OCI-LY7 (cell line): ENCODE data around the gene MTIF2. TPM values are rescaled to one million over a fixed set of nuclear protein-coding genes. Genes with fewer than 3 reads are reported as not detected.

ENCODE experiments used
- BruUV-seq: library from RNA; stranded (reverse); fragments of 400-500 nt; replicated peaks from 2 replicates; lab custom pipeline; 2021; lab: Mats Ljungman, UMichigan
- CTCF ChIA-PET: fragments of 300-600 bp; sonication (Branson Sonifier 250); formaldehyde crosslinking; loops from one replicate; lab custom pipeline; 2022; ENCODE audit warnings: antibody characterized with exemption; ENCODE audit not compliant: unreplicated experiment; lab: Charles Lee
- POLR2A ChIA-PET: fragments of 300-600 bp; sonication (Branson Sonifier 250); formaldehyde crosslinking; loops from one replicate; lab custom pipeline; 2022; ENCODE audit warnings: antibody characterized with exemption; lab: Charles Lee
- DNase-seq: peaks from one replicate; pipeline ENCODE4 v3.0.0-alpha.2; 2015; ENCODE audit warnings: low spot score
- H2AFZ ChIP-seq: fragments of 200-600 bp; sonication (generic), shearing (Covaris generic); 2 replicates; pipeline ENCODE4 v1.6.1; 2014; ENCODE audit warnings: mild to moderate bottlenecking, antibody characterized with exemption, low read length, moderate library complexity
- H3K27ac ChIP-seq: fragments of 200-600 bp; sonication (generic); 2 replicates; pipeline ENCODE4 v1.5.1; 2014; ENCODE audit warnings: mixed run types, low read depth, mild to moderate bottlenecking, moderate library complexity, low read length, inconsistent platforms; ENCODE audit not compliant: poor library complexity, severe bottlenecking
- H3K36me3 ChIP-seq: fragments of 200-600 bp; sonication (generic); 2 replicates; pipeline ENCODE4 v1.6.1; 2014; ENCODE audit warnings: mild to moderate bottlenecking, antibody characterized with exemption, low read length, moderate library complexity, mixed read lengths; ENCODE audit not compliant: insufficient read depth
- H3K4me1 ChIP-seq: fragments of 200-600 bp; sonication (generic); 2 replicates; pipeline ENCODE4 v1.5.1; 2014; ENCODE audit warnings: mild to moderate bottlenecking, low read length; ENCODE audit not compliant: insufficient read depth, poor library complexity, severe bottlenecking
- H3K4me2 ChIP-seq: fragments of 200-600 bp; sonication (generic); 2 replicates; pipeline ENCODE4 v1.6.1; 2014; ENCODE audit warnings: mild to moderate bottlenecking, low read length
- H3K4me3 ChIP-seq: fragments of 200-600 bp; sonication (generic); 2 replicates; pipeline ENCODE4 v1.5.1; 2014; ENCODE audit warnings: mild to moderate bottlenecking, low read depth, low read length; ENCODE audit not compliant: poor library complexity, severe bottlenecking
- H3K79me2 ChIP-seq: fragments of 200-600 bp; sonication (generic); 2 replicates; pipeline ENCODE4 v1.6.1; 2016; ENCODE audit warnings: low read depth, mild to moderate bottlenecking, low read length, moderate library complexity, mixed read lengths; ENCODE audit not compliant: insufficient read depth
- H3K9me2 ChIP-seq: fragments of 200-600 bp; sonication (generic); 2 replicates; pipeline ENCODE4 v1.6.1; 2016; ENCODE audit warnings: mild to moderate bottlenecking, low read length, mixed read lengths; ENCODE audit not compliant: insufficient read depth
- H3K9me3 ChIP-seq: fragments of 200-600 bp; sonication (generic); 2 replicates; pipeline ENCODE4 v1.6.1; 2014; ENCODE audit warnings: mild to moderate bottlenecking, mixed run types, low read length, mixed read lengths
- H4K20me1 ChIP-seq: fragments of 200-600 bp; sonication (generic); 2 replicates; pipeline ENCODE4 v1.6.1; 2014; ENCODE audit warnings: mild to moderate bottlenecking, antibody characterized with exemption, low read length, moderate library complexity, mixed read lengths; ENCODE audit not compliant: insufficient read depth
- EZH2phosphoT487 ChIP-seq: fragments of 200-600 bp; sonication (generic); IDR thresholded peaks from 2 replicates; pipeline ENCODE4 v1.6.1; 2018; ENCODE audit warnings: low read depth, borderline replicate concordance, mild to moderate bottlenecking, mixed run types, antibody characterized with exemption, low read length, moderate library complexity, mixed read lengths
- intact Hi-C: fragments of 100-400 bp; cut with micrococcal nuclease; formaldehyde crosslinking; loops from one replicate; pipeline ENCODE4 v1.10.0; 2022; ENCODE audit not compliant: unreplicated experiment
- total RNA-seq, 2 experiments: library from RNA; depleted of rRNA in 1 of 2; stranded (reverse); fragments of >200 nt in 1 of 2; shearing (Covaris generic) in 1 of 2; gene quantifications; 2 replicates each; pipeline ENCODE4 v1.2.3, GENCODE V29; 2014 to 2022
- TF ChIP-seq, protein P1 (sequence below): fragments of 200-600 bp; sonication (generic); conservative IDR thresholded peaks from 2 replicates; pipeline ENCODE4 v1.5.1; 2014; ENCODE audit warnings: mild to moderate bottlenecking, antibody characterized with exemption, low read length, moderate library complexity, mixed read lengths

The MTIF2 gene
- total RNA-seq, 2 experiments from 2014 or later = 33.5 to 47.1 TPM

DNA sequence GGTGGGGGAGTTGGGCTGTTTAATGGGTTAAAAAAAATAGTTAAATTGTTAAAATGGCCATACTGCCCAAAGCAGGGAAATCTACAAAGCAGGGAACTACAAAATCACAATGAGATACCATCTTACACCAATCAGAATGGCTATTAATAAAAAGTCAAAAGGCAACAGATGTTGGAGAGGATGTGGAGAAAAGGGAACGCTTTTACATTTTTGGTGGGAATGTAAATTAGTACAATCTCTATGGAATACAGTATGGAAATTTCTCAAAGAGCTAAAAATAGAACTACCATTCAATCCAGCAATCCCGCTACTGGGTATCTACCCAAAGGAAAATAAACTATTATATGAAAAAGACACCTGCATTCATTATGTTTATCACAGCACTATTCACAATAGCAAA lies 64.1 kb downstream of the MTIF2 start:
- Histone ChIP-seq H3K36me3 (peaks cover 39% of the 10 kb centered on the region), H4K20me1 (no peaks in the 10 kb centered on the region), H3K4me1 (no peaks in the 10 kb centered on the region), H3K9me3 (0 out of 2 replicates have a peak, but pooled peaks cover 4% of the 10 kb centered on the region), H2AFZ (no peak overlapping the region), H3K4me2 (no peak overlapping the region), H3K4me3 (no peak overlapping the region), H3K79me2 (no peaks in the 10 kb centered on the region), H3K27ac (no peak overlapping the region), H3K9me2 (no peaks in the 10 kb centered on the region)
- intact Hi-C loops = no loop called here
- TF ChIP-seq, protein P1, sequence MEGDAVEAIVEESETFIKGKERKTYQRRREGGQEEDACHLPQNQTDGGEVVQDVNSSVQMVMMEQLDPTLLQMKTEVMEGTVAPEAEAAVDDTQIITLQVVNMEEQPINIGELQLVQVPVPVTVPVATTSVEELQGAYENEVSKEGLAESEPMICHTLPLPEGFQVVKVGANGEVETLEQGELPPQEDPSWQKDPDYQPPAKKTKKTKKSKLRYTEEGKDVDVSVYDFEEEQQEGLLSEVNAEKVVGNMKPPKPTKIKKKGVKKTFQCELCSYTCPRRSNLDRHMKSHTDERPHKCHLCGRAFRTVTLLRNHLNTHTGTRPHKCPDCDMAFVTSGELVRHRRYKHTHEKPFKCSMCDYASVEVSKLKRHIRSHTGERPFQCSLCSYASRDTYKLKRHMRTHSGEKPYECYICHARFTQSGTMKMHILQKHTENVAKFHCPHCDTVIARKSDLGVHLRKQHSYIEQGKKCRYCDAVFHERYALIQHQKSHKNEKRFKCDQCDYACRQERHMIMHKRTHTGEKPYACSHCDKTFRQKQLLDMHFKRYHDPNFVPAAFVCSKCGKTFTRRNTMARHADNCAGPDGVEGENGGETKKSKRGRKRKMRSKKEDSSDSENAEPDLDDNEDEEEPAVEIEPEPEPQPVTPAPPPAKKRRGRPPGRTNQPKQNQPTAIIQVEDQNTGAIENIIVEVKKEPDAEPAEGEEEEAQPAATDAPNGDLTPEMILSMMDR = no peak
- TF ChIP-seq EZH2phosphoT487 = no peak
- ChIA-PET POLR2A (no interaction called here), CTCF (no interaction called here)
- BruUV-seq = no TSS peak
- no peak for DNase-seq

DNA sequence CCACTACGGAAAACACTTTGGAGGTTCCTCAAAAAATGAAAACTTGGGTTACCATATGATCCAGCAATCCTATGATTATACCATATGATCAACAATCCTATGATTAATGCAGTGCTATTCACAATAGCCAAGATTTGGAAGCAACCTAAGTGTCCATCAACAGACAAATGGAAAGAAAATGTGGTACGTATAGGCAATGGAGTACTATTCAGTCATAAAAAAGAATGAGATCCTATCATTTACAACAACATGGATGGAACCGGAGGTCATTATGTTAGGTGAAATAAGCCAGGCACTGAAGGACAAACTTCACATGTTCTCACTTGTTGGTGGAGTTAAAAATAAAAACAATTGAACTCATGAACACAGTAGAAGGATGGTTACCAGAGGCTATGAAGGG lies 64.5 kb downstream of the MTIF2 start:
- intact Hi-C loops = no loop called here
- H2AFZ ChIP-seq = no peak overlapping the region
- no peaks in the 10 kb centered on the region for H3K4me1 ChIP-seq
- H3K9me3 ChIP-seq = 0 out of 2 replicates have a peak, but pooled peaks cover 4% of the 10 kb centered on the region
- no peaks in the 10 kb centered on the region for H4K20me1 ChIP-seq
- H3K9me2 ChIP-seq = no peaks in the 10 kb centered on the region
- POLR2A ChIA-PET = no interaction called here
- H3K4me2 ChIP-seq = no peak overlapping the region
- H3K4me3 ChIP-seq = no peak overlapping the region
- BruUV-seq = no TSS peak
- no peak overlapping the region for H3K27ac ChIP-seq
- no peak for DNase-seq
- CTCF ChIA-PET = no interaction called here
- peaks cover 43% of the 10 kb centered on the region for H3K36me3 ChIP-seq
- TF ChIP-seq EZH2phosphoT487 = no peak
- TF ChIP-seq, protein P1 = no peak
- no peaks in the 10 kb centered on the region for H3K79me2 ChIP-seq

DNA sequence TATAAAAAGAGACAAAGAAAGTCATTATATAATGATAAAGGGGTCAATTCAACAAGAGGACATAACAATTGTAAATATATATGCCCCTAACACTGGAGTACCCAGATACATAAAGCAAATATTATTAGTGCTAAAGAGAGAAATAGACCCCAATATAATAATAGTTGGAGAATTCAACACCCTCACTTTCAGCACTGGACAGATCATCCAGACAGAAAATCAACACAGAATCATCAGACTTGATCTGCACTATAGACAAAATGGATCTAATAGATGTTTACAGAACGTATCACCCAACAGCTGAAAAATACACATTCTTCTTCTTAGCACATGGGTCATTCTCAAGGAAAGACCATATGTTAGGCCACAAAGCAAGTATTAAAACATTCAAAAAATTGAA lies 68.6 kb downstream of the MTIF2 start:
- H3K4me1 ChIP-seq = no peaks in the 10 kb centered on the region
- H3K79me2 ChIP-seq = no peaks in the 10 kb centered on the region
- peaks cover 74% of the 10 kb centered on the region for H3K36me3 ChIP-seq
- no peak for DNase-seq
- H3K4me2 ChIP-seq = no peak overlapping the region
- no TSS peak for BruUV-seq
- H3K9me3 ChIP-seq = 0 out of 2 replicates have a peak, but pooled peaks cover 4% of the 10 kb centered on the region
- H4K20me1 ChIP-seq = no peaks in the 10 kb centered on the region
- no peak overlapping the region for H3K4me3 ChIP-seq
- TF ChIP-seq EZH2phosphoT487 = no peak
- TF ChIP-seq, protein P1 = no peak
- no peak overlapping the region for H3K27ac ChIP-seq
- intact Hi-C loops = no loop called here
- CTCF ChIA-PET = no interaction called here
- POLR2A ChIA-PET = interaction anchor here (0.7 kb wide), 1 partner anchor 977 kb away, joined by 3 read pairs; no protein-coding TSS in a partner anchor
- H3K9me2 ChIP-seq = no peaks in the 10 kb centered on the region
- no peak overlapping the region for H2AFZ ChIP-seq
